ENCODE results near the gene OVCA2. TPM values are rescaled to one million over a fixed set of nuclear protein-coding genes. Genes with fewer than 3 reads are reported as not detected.

Gene OVCA2
- total RNA-seq, 2 donors from 2014 or later = 17.1 to 36.3 TPM

- TF ChIP-seq CTCF (IDR thresholded peaks at IDR 0.05) = no peak
- no peak for TF ChIP-seq POLR2A (IDR thresholded peaks at IDR 0.05)
- Histone ChIP-seq H3K27me3 (no peaks in the 10 kb centered on the region), H3K4me3 (no peak overlapping the region), H3K9me3 (no peaks in the 10 kb centered on the region), H3K4me1 (peaks cover 28% of the 10 kb centered on the region), H3K36me3 (replicated peaks in 1 of 2; ENCODE audit: insufficient read depth in 1 of 2, low read depth in 2 of 2) (peaks cover 0 to 9% of the 10 kb centered on the region in 2 donors), H3K27ac (peak overlapping the region; percentile 21 to 76 (median 42))
- intact Hi-C loops (cut with DNase I) = no loop called here
- 76 to 85% methylated on average over 13 of the region's 13 CpGs for WGBS, 2 donors
- peak in 2 of 4 donors; percentile 22 to 42 for DNase-seq
- ATAC-seq = peak; percentile 31
Measured at GRCh38 chr17:2084766-2085647, 43.2 kb downstream of the OVCA2 start.

GRCh38 chr17:2085648-2085949 is 43.8 kb downstream of the OVCA2 start:
- ATAC-seq (no peak), DNase-seq (no peak)
- H3K27ac ChIP-seq = peak overlapping the region; percentile 21 to 76 (median 42)
- no peaks in the 10 kb centered on the region for H3K9me3 ChIP-seq
- peaks cover 28% of the 10 kb centered on the region for H3K4me1 ChIP-seq
- TF ChIP-seq POLR2A (IDR thresholded peaks at IDR 0.05) = no peak
- no peak for TF ChIP-seq CTCF (IDR thresholded peaks at IDR 0.05)
- H3K4me3 ChIP-seq = no peak overlapping the region
- intact Hi-C loops (cut with DNase I) = no loop called here
- 53 to 80% methylated on average over 5 of the region's 5 CpGs for WGBS, 2 donors
- H3K27me3 ChIP-seq = no peaks in the 10 kb centered on the region
- H3K36me3 ChIP-seq (replicated peaks in 1 of 2; ENCODE audit: insufficient read depth in 1 of 2, low read depth in 2 of 2) = peaks cover 0 to 9% of the 10 kb centered on the region in 2 donors

GRCh38 chr17:2086306-2086705 is 44.5 kb downstream of the OVCA2 start:
- H3K27ac ChIP-seq = peak overlapping the region in 1 of 4 donors; percentile 76
- no peaks in the 10 kb centered on the region for H3K9me3 ChIP-seq
- ATAC-seq (no peak), DNase-seq (no peak)
- 73 to 79% methylated on average over 3 of the region's 3 CpGs for WGBS, 2 donors
- no peaks in the 10 kb centered on the region for H3K27me3 ChIP-seq
- H3K36me3 ChIP-seq (replicated peaks in 1 of 2; ENCODE audit: insufficient read depth in 1 of 2, low read depth in 2 of 2) = peaks cover 0 to 5% of the 10 kb centered on the region in 2 donors
- intact Hi-C loops (cut with DNase I) = no loop called here
- TF ChIP-seq CTCF (IDR thresholded peaks at IDR 0.05) = no peak
- no peak for TF ChIP-seq POLR2A (IDR thresholded peaks at IDR 0.05)
- H3K4me3 ChIP-seq = no peak overlapping the region
- H3K4me1 ChIP-seq = peaks cover 28% of the 10 kb centered on the region

- Histone ChIP-seq H3K4me3 (no peak overlapping the region), H3K27me3 (no peaks in the 10 kb centered on the region), H3K36me3 (replicated peaks in 1 of 2; ENCODE audit: insufficient read depth in 1 of 2, low read depth in 2 of 2) (no peaks in the 10 kb centered on the region), H3K9me3 (no peaks in the 10 kb centered on the region), H3K4me1 (peaks cover 29% of the 10 kb centered on the region), H3K27ac (peak overlapping the region in 2 of 4 donors; percentile 44 to 49)
- intact Hi-C loops (cut with DNase I) = no loop called here
- ATAC-seq (no peak), DNase-seq (peak in 1 of 4 donors; percentile 73)
- TF ChIP-seq POLR2A (IDR thresholded peaks at IDR 0.05) (no peak), CTCF (IDR thresholded peaks at IDR 0.05) (no peak)
- WGBS, 2 donors = 65 to 86% methylated on average over 10 of the region's 10 CpGs
Measured at GRCh38 chr17:2087597-2088211, 45.9 kb downstream of the OVCA2 start.

Data from body of pancreas (tissue), 4 donors.